T-cell (primary cell): ENCODE measurements around the gene SHF. TPM values are rescaled to one million over a fixed set of nuclear protein-coding genes. Genes with fewer than 3 reads are reported as not detected.

Experiments
- ATAC-seq, 4 experiments: fragments of 200-7000 bp in 3 of 4; fragments of 150-1000 bp in 1 of 4; cut with Tn5 transposase; replicated peaks in 1 of 4; 1 replicate in 3 of 4; 2 replicates in 1 of 4; pipeline ENCODE4 v1.10.0; 2021; ENCODE audit warnings: moderate library complexity in 3 of 4, mild to moderate bottlenecking in 2 of 4, moderate number of reproducible peaks in 1 of 4
- CTCF ChIA-PET, 2 donors: fragments of 300-600 bp; sonication (Branson Sonifier 250); formaldehyde crosslinking; loops; one replicate each; lab custom pipeline; 2022; ENCODE audit warnings: antibody characterized with exemption in 2 of 2; lab: Charles Lee
- POLR2A ChIA-PET, 2 donors: fragments of 300-600 bp; sonication (Branson Sonifier 250); formaldehyde crosslinking; loops; one replicate each; lab custom pipeline; 2022; ENCODE audit warnings: antibody characterized with exemption in 2 of 2; lab: Charles Lee
- DNase-seq, 35 experiments: peaks; one replicate each; pipeline versions ENCODE4 v3.0.0 to v3.0.0-alpha.2; 2013 to 2023
- H3K27ac ChIP-seq: one replicate; pipeline ENCODE4 v1.5.1; 2013; ENCODE audit warnings: low read length
- H3K27me3 ChIP-seq, 2 experiments: replicated peaks in 1 of 2; 1 replicate in 1 of 2; 2 replicates in 1 of 2; pipeline versions ENCODE4 v1.6.1 to v1.7.0; 2013; ENCODE audit warnings: low read length in 1 of 2, mixed read lengths in 1 of 2; ENCODE audit not compliant: control insufficient read depth in 2 of 2, insufficient read depth in 2 of 2; ENCODE audit errors: extremely low read depth in 1 of 2
- H3K36me3 ChIP-seq, 2 donors: 1 replicate in 1 of 2; 2 replicates in 1 of 2; pipeline versions ENCODE4 v1.6.1 to v1.7.0; 2013; ENCODE audit warnings: low read length in 1 of 2; ENCODE audit not compliant: control insufficient read depth in 2 of 2, insufficient read depth in 1 of 2; ENCODE audit errors: extremely low read depth in 1 of 2
- H3K4me1 ChIP-seq, 2 experiments: 1 replicate in 1 of 2; 2 replicates in 1 of 2; pipeline versions ENCODE4 v1.6.1 to v1.7.0; 2013; ENCODE audit warnings: low read length in 2 of 2, mixed read lengths in 1 of 2; ENCODE audit not compliant: insufficient read depth in 2 of 2, control insufficient read depth in 1 of 2; ENCODE audit errors: extremely low read depth in 1 of 2
- H3K4me3 ChIP-seq, 2 donors: 1 replicate in 1 of 2; 2 replicates in 1 of 2; pipeline versions ENCODE4 v1.5.1 to v1.7.0; 2013; ENCODE audit warnings: mild to moderate bottlenecking in 2 of 2, low read length in 1 of 2, moderate library complexity in 1 of 2; ENCODE audit not compliant: control insufficient read depth in 1 of 2; ENCODE audit errors: extremely low read depth in 1 of 2
- H3K9me3 ChIP-seq: 2 replicates; pipeline ENCODE4 v1.7.0; 2013
- H3K27ac Mint-ChIP-seq, 2 donors: one replicate each; pipeline ENCODE4 v1.8.0; 2020 to 2021; ENCODE audit warnings: mild to moderate bottlenecking in 2 of 2, mixed read lengths in 2 of 2
- H3K27me3 Mint-ChIP-seq, 2 donors: one replicate each; pipeline ENCODE4 v1.8.0; 2021 to 2022; ENCODE audit warnings: mixed read lengths in 2 of 2
- H3K36me3 Mint-ChIP-seq: one replicate; pipeline ENCODE4 v1.8.0; 2021; ENCODE audit warnings: mixed read lengths
- H3K4me1 Mint-ChIP-seq, 3 donors: one replicate each; pipeline ENCODE4 v1.8.0; 2020 to 2022; ENCODE audit warnings: mixed read lengths in 3 of 3, mild to moderate bottlenecking in 1 of 3
- H3K4me3 Mint-ChIP-seq, 3 donors: one replicate each; pipeline ENCODE4 v1.8.0; 2020 to 2022; ENCODE audit warnings: mild to moderate bottlenecking in 3 of 3, mixed read lengths in 3 of 3, moderate library complexity in 3 of 3
- H3K9me3 Mint-ChIP-seq, 3 donors: one replicate each; pipeline ENCODE4 v1.8.0; 2020 to 2022; ENCODE audit warnings: mixed read lengths in 3 of 3
- WGBS: methylation state at CpG from one replicate; pipeline ENCODE4 v1.1.5; 2013; ENCODE audit warnings: missing lambda C conversion rate; ENCODE audit not compliant: insufficient coverage; 5-methylcytosine and 5-hydroxymethylcytosine counted together
- total RNA-seq, 35 experiments: library from RNA in 6 of 35; stranded (reverse) in 6 of 35; fragments of 120-200 nt in 1 of 35; gene quantifications; one replicate each; pipeline versions ENCODE4 v1.2.1 to v1.2.4 and lab custom pipeline; 2013 to 2026

SHF gene
- total RNA-seq, 5 donors from 2014 or later (not counting 1 experiment from before 2014, with no cell fraction given) = 5.1 to 6.5 (median 5.6) TPM

- Histone ChIP-seq H3K27me3 (peaks cover 0 to 8% of the 10 kb centered on the region in 2 experiments), H3K36me3 (no peaks in the 10 kb centered on the region), H3K4me3 (no peak overlapping the region), H3K27ac (no peak overlapping the region), H3K9me3 (no peaks in the 10 kb centered on the region), H3K4me1 (no peaks in the 10 kb centered on the region)
- H3K4me3 Mint-ChIP-seq = no peak overlapping the region
- ATAC-seq (no peak), DNase-seq (no peak)
- peaks cover 3% of the 10 kb centered on the region for H3K36me3 Mint-ChIP-seq
- ChIA-PET POLR2A (no interaction called here), CTCF (interaction anchor here in 1 of 2 donors (0.9 kb wide), 1 partner anchor 10 kb away, joined by 3 read pairs; no protein-coding TSS in a partner anchor)
- H3K27ac Mint-ChIP-seq = no peak overlapping the region
- no peaks in the 10 kb centered on the region for H3K4me1 Mint-ChIP-seq
- WGBS = 100% methylated on average over 1 of the region's 4 CpGs
- no peaks in the 10 kb centered on the region for H3K27me3 Mint-ChIP-seq
- H3K9me3 Mint-ChIP-seq = no peaks in the 10 kb centered on the region
These were observed 41.4 kb downstream of the SHF start for GRCh38 chr15:45146405-45146804.

GRCh38 chr15:45144775-45145174, 43.0 kb downstream of the SHF start:
- no peaks in the 10 kb centered on the region for H3K4me1 Mint-ChIP-seq
- no peaks in the 10 kb centered on the region for H3K36me3 Mint-ChIP-seq
- CTCF ChIA-PET = no interaction called here
- no peak overlapping the region for H3K4me3 ChIP-seq
- H3K4me3 Mint-ChIP-seq = no peak overlapping the region
- POLR2A ChIA-PET = no interaction called here
- no peak for ATAC-seq
- no peak overlapping the region for H3K27ac ChIP-seq
- H3K27ac Mint-ChIP-seq = no peak overlapping the region
- H3K27me3 ChIP-seq = peaks cover 0 to 13% of the 10 kb centered on the region in 2 experiments
- no peaks in the 10 kb centered on the region for H3K9me3 Mint-ChIP-seq
- no peaks in the 10 kb centered on the region for H3K27me3 Mint-ChIP-seq
- no peaks in the 10 kb centered on the region for H3K4me1 ChIP-seq
- no peaks in the 10 kb centered on the region for H3K9me3 ChIP-seq
- WGBS = 95% methylated on average over 9 of the region's 9 CpGs
- H3K36me3 ChIP-seq = no peaks in the 10 kb centered on the region
- DNase-seq = no peak

- Histone ChIP-seq H3K27me3 (peaks cover 0 to 13% of the 10 kb centered on the region in 2 experiments), H3K36me3 (no peaks in the 10 kb centered on the region), H3K4me1 (no peaks in the 10 kb centered on the region), H3K9me3 (no peaks in the 10 kb centered on the region), H3K4me3 (no peak overlapping the region), H3K27ac (no peak overlapping the region)
- H3K36me3 Mint-ChIP-seq = no peaks in the 10 kb centered on the region
- no peaks in the 10 kb centered on the region for H3K27me3 Mint-ChIP-seq
- H3K4me3 Mint-ChIP-seq = no peak overlapping the region
- ChIA-PET CTCF (no interaction called here), POLR2A (no interaction called here)
- WGBS = 92% methylated on average over 11 of the region's 11 CpGs
- ATAC-seq (no peak), DNase-seq (no peak)
- no peak overlapping the region for H3K27ac Mint-ChIP-seq
- H3K9me3 Mint-ChIP-seq = no peaks in the 10 kb centered on the region
- no peaks in the 10 kb centered on the region for H3K4me1 Mint-ChIP-seq
These were observed 43.8 kb downstream of the SHF start for GRCh38 chr15:45143946-45144345.

DNA sequence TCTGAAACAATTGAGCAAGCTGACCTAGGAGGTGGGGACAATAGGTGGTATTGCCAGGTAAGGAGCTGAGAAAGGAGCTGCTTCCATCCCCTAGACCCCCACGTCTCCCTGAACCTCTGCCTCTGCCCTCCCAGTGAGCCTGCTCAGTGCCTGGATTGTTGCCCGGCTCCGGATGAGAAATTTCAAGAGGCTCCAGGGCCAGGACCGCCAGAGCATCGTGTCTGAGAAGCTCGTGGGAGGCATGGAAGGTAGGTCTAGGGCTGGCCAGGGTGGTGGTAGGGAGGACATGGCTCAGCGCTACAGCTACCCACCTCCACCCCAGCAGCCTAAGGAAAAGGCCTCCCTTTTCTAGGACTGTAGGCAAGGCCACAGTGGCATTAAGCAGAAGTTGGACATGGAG, 44.7 kb downstream of the SHF start:
- Histone ChIP-seq H3K9me3 (no peaks in the 10 kb centered on the region), H3K4me3 (no peak overlapping the region), H3K27ac (no peak overlapping the region), H3K27me3 (peaks cover 0 to 13% of the 10 kb centered on the region in 2 experiments), H3K4me1 (no peaks in the 10 kb centered on the region), H3K36me3 (no peaks in the 10 kb centered on the region)
- Mint-ChIP-seq H3K27me3 (peaks cover 0 to 2% of the 10 kb centered on the region in 2 donors), H3K4me1 (no peaks in the 10 kb centered on the region), H3K9me3 (no peaks in the 10 kb centered on the region), H3K4me3 (no peak overlapping the region), H3K36me3 (no peaks in the 10 kb centered on the region), H3K27ac (no peak overlapping the region)
- CTCF ChIA-PET = no interaction called here
- POLR2A ChIA-PET = no interaction called here
- no peak for ATAC-seq
- no CpG with 5 or more reads among the region's 7 CpGs for WGBS
- DNase-seq = no peak

GRCh38 chr15:45141386-45141785, 46.4 kb downstream of the SHF start:
- H3K27ac ChIP-seq = no peak overlapping the region
- H3K4me1 ChIP-seq = peaks cover 0 to 2% of the 10 kb centered on the region in 2 experiments
- no peak for ATAC-seq
- no peaks in the 10 kb centered on the region for H3K36me3 Mint-ChIP-seq
- no peak overlapping the region for H3K4me3 Mint-ChIP-seq
- H3K9me3 Mint-ChIP-seq = no peaks in the 10 kb centered on the region
- CTCF ChIA-PET = no interaction called here
- H3K27me3 ChIP-seq = peaks cover 0 to 24% of the 10 kb centered on the region in 2 experiments
- no peak for DNase-seq
- POLR2A ChIA-PET = no interaction called here
- no peaks in the 10 kb centered on the region for H3K9me3 ChIP-seq
- no peaks in the 10 kb centered on the region for H3K36me3 ChIP-seq
- H3K27ac Mint-ChIP-seq = no peak overlapping the region
- no peak overlapping the region for H3K4me3 ChIP-seq
- 61% methylated on average over 4 of the region's 5 CpGs for WGBS
- peaks cover 2 to 4% (median 3%) of the 10 kb centered on the region in 3 donors for H3K4me1 Mint-ChIP-seq
- H3K27me3 Mint-ChIP-seq = peaks cover under 1 to 8% of the 10 kb centered on the region in 2 donors

DNA sequence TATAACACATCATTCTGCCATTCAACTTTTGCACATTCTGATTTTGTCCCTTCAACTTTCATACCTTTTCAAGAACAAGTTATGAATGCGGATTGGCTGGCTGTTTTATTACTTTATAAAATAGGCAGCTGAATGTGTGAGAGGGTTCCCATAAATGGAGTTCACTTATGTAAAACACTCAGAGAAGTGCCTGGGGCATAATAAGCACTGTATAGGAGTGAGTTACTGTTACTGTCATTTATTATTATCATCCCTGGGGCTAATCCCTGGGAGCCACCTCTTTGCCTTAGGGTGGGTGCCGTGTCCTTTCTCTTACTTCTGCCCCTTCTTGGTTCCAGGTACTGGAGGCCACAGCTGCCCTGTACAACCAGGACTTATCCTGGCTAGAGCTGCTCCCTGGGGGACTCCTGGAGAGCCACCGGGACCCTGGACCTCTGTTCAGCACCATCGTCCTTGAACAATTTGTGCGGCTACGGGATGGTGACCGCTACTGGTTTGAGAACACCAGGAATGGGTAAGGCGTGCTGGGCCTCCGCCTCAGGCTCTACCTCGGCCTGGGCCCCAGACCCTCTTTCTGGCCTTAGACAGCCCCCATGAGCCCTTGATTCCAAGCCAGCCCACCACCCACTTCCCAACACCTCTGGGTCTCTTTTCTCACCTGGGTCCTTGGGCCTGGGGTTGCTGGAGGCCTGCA, 47.1 kb downstream of the SHF start:
- CTCF ChIA-PET = interaction anchor here in 1 of 2 donors (0.5 kb wide), 1 partner anchor 561 kb away, joined by 4 read pairs; no protein-coding TSS in a partner anchor
- H3K9me3 Mint-ChIP-seq = no peaks in the 10 kb centered on the region
- no peak overlapping the region for H3K27ac Mint-ChIP-seq

More for the DNA sequence above, 47.1 kb downstream of the SHF start:
- POLR2A ChIA-PET = no interaction called here
- no peak for DNase-seq
- Mint-ChIP-seq H3K4me1 (peaks cover 6 to 8% (median 6%) of the 10 kb centered on the region in 3 donors), H3K36me3 (no peaks in the 10 kb centered on the region), H3K4me3 (no peak overlapping the region), H3K27me3 (peaks cover 4 to 12% of the 10 kb centered on the region in 2 donors)
- WGBS = 95% methylated on average over 9 of the region's 10 CpGs
- H3K4me3 ChIP-seq = no peak overlapping the region
- H3K27me3 ChIP-seq = peaks cover 0 to 30% of the 10 kb centered on the region in 2 experiments
- no peak for ATAC-seq
- no peaks in the 10 kb centered on the region for H3K9me3 ChIP-seq
- peaks cover 0 to 7% of the 10 kb centered on the region in 2 experiments for H3K4me1 ChIP-seq
- H3K27ac ChIP-seq = no peak overlapping the region
- H3K36me3 ChIP-seq = no peaks in the 10 kb centered on the region
